Measurements from ENCODE around the gene TRIO.

The TRIO gene

GRCh38 chr5:14305045-14305444 is 161.9 kb downstream of the TRIO start:
- in situ Hi-C loops (cut with HindIII; ENCODE audit: low sequenced_read_pairs), result no loop called here
- no peak overlapping the region for H3K4me3 ChIP-seq (ENCODE audit: low read depth, low read length)
- no peak for DNase-seq (ENCODE audit: low read depth)
- no peak for TF ChIP-seq CTCF (IDR thresholded peaks at IDR 0.05; ENCODE audit: low read depth, low read length, missing control alignments)

- DNase-seq (ENCODE audit: low read depth), result no peak
- no peak overlapping the region for H3K4me3 ChIP-seq (ENCODE audit: low read depth, low read length)
- in situ Hi-C loops (cut with HindIII; ENCODE audit: low sequenced_read_pairs), result no loop called here
- no peak for TF ChIP-seq CTCF (IDR thresholded peaks at IDR 0.05; ENCODE audit: low read depth, low read length, missing control alignments)
Measured at GRCh38 chr5:14306329-14306815, 163.2 kb downstream of the TRIO start.

- in situ Hi-C loops (cut with HindIII; ENCODE audit: low sequenced_read_pairs), result no loop called here
- H3K4me3 ChIP-seq (ENCODE audit: low read depth, low read length), result no peak overlapping the region
- TF ChIP-seq CTCF (IDR thresholded peaks at IDR 0.05; ENCODE audit: low read depth, low read length, missing control alignments), result no peak
- no peak for DNase-seq (ENCODE audit: low read depth)
Measured at GRCh38 chr5:14308384-14309154, 165.4 kb downstream of the TRIO start.

GRCh38 chr5:14309199-14309598 is 166.1 kb downstream of the TRIO start:
- no peak for DNase-seq (ENCODE audit: low read depth)
- in situ Hi-C loops (cut with HindIII; ENCODE audit: low sequenced_read_pairs), result no loop called here
- H3K4me3 ChIP-seq (ENCODE audit: low read depth, low read length), result no peak overlapping the region
- TF ChIP-seq CTCF (IDR thresholded peaks at IDR 0.05; ENCODE audit: low read depth, low read length, missing control alignments), result no peak

GRCh38 chr5:14309878-14310531 is 166.9 kb downstream of the TRIO start:
- in situ Hi-C loops (cut with HindIII; ENCODE audit: low sequenced_read_pairs), result no loop called here
- no peak for DNase-seq (ENCODE audit: low read depth)
- TF ChIP-seq CTCF (IDR thresholded peaks at IDR 0.05; ENCODE audit: low read depth, low read length, missing control alignments), result no peak
- no peak overlapping the region for H3K4me3 ChIP-seq (ENCODE audit: low read depth, low read length)

GRCh38 chr5:14310901-14311300 is 167.8 kb downstream of the TRIO start:
- TF ChIP-seq CTCF (IDR thresholded peaks at IDR 0.05; ENCODE audit: low read depth, low read length, missing control alignments), result no peak
- in situ Hi-C loops (cut with HindIII; ENCODE audit: low sequenced_read_pairs), result no loop called here
- H3K4me3 ChIP-seq (ENCODE audit: low read depth, low read length), result no peak overlapping the region
- no peak for DNase-seq (ENCODE audit: low read depth)

Data from astrocyte of the cerebellum (primary cell).